Stimulated activated CD4-positive, alpha-beta T cell treated with anti-CD3 and anti-CD28 coated beads, Interleukin-2, amount 100 ng/mL, for 24 hours (primary cell): ENCODE measurements around the gene ZNF324B.
"Not testable (repeated sequence)": the region's sequence is repeated elsewhere in the genome, so short reads cannot be mapped to it uniquely, and the experiment has no call there.

Source experiments
- DNase-seq, 2 donors: peaks; one replicate each; pipeline ENCODE4 v3.0.0-alpha.2; 2020

ZNF324B gene

DNA sequence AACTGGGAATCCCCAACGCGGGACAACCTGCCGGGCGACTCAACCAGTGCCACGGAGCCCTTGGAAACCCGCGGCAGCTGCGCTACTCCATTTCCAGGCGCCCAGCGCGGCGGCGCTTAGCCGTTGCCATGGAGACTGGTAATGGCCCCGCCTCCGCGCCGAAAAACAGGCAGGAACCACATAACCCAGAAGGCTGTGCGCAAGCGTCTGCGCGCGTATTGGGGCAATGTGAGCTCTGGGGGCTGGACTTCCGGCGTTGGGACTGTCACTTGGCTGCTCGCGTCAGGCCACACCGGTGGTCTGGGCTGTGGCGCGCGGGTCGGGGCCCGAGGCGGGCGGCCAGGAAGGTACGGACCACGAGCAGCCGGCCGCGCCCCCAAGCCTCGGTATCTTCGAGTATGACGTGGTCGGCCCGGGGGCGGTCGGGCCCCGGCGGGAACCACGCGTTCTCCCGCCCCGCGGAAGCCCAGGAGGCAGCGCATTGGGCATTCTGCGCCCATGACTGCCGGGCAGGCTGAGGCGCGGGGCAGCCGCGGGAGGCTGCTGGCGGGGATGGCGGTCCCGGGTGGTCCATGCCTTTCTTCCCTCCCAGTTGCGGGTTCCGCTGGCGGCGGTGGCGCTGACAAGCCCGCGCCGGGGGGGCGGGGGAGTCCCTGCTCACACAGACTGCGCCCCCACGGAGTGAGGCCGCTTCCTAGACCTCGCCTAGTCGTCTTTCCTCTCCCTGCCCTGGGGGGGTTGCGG, at the start of gene ZNF324B:
ZNF324B (plus strand) TSS at position 265 of the 744 bp plus-strand sequence. CDS start 2,080 bp downstream, outside the sequence.
- peak; percentile 97 for DNase-seq

DNA sequence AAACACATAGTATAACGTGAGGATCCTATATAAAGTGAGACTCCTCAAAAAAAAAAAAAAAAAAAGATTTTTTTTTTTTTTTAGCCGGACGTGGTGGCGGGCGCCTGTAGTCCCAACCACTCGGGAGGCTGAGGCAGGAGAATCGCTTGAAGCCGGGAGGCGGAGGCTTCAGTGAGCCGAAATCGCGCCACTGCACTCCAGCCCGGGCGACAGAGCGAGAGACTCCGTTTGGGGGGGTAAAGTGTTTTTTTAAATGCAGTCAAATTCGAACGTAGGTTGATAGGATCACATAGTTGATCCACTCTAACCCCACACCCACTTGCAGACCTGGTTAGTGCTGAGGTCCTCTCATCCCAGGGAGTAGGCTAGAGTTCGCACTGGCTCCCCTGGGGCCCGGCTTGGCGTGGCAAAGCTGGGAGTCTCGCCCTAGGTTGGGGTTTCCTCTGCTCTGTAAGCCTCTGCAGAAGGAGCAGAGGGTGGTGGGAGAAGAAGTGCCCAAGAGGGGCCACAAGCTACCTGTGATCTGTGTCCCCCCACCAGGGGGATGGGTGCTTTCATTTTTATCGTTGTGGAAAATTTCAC, 49.5 kb upstream of the ZNF324B start:
- DNase-seq: no peak

DNA sequence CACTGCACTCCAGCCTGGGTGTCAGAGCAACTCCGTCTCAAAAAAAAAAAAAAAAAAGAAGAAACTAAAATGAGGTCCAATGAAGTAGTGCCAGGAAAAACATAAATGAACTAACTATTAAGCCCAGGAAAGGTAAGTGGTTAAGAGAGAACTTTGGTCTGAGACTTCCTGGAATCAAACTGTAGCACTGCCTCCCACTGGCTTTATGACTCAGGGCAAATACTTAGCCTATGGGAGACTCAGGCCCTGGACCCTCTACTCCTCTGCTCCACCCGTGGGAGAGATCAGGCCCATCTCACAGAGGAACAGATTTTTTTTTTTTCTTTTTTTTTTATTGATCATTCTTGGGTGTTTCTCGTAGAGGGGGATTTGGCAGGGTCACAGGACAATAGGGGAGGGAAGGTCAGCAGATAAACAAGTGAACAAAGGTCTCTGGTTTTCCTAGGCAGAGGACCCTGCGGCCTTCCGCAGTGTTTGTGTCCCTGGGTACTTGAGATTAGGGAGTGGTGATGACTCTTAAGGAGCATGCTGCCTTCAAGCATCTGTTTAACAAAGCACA, 47.4 kb upstream of the ZNF324B start:
- DNase-seq: not testable (repeated sequence)

DNA sequence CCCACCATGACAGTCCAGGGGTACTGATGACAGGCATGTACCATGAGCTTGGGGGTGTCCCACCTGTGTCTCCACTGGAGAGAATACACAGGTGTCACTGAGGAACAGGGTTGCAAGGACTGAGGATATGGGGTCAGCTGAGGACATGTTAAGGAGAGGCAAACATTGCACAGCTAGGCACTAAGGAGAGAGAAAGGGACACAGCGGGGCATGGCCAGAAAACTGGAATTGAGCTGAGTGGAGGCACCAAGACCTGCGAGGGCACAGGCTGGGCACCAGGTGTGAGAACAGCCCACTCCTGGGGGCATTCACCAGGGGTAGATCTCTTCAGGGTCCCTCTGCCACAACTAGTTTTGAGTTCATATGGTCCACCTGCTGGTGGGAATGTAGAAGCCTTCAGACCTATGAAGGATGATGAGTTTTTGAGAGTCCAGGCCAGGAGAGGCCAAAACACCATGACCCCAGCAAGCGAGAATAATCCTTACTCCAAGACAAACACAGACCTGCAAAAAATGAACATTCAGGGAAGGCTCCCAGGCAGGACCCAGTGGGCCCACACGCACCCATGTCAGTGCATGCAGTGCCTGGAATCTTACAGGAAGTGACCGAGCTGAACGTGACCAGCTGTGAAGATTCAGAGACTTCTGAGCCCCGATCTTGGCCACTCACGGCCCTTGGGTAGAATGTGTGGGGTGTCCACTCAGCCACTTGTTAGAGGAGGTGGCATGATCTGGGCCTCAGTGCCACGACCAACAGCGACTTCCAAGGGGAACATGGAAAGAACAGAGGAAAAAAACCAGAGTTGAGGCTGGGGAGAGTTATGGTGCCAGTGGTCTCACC, 44.4 kb upstream of the ZNF324B start:
- no peak for DNase-seq

DNA sequence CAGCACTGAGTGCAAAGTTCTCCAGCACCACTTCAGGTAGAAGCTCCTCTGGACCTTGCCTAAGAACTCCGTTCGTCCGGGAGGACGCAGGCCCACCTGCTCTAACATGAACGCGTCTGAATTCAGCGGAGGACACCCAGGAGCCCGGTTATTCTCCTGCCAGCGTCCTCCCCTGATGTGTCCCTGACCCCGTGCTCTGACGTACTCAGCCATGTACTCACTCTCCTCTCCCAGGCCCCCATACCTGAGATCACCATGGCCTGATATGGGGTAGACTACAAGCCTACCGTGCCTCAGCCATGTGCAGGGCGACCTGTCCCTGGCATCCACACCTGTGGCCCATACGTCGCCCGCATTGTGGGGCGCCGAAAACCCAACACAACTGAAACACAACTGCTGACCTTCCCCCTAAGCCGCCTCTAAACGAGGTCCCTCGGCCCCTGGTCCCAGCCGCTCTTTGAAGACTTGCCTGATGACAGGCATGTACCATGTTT, 43.7 kb upstream of the ZNF324B start:
- no peak for DNase-seq

DNA sequence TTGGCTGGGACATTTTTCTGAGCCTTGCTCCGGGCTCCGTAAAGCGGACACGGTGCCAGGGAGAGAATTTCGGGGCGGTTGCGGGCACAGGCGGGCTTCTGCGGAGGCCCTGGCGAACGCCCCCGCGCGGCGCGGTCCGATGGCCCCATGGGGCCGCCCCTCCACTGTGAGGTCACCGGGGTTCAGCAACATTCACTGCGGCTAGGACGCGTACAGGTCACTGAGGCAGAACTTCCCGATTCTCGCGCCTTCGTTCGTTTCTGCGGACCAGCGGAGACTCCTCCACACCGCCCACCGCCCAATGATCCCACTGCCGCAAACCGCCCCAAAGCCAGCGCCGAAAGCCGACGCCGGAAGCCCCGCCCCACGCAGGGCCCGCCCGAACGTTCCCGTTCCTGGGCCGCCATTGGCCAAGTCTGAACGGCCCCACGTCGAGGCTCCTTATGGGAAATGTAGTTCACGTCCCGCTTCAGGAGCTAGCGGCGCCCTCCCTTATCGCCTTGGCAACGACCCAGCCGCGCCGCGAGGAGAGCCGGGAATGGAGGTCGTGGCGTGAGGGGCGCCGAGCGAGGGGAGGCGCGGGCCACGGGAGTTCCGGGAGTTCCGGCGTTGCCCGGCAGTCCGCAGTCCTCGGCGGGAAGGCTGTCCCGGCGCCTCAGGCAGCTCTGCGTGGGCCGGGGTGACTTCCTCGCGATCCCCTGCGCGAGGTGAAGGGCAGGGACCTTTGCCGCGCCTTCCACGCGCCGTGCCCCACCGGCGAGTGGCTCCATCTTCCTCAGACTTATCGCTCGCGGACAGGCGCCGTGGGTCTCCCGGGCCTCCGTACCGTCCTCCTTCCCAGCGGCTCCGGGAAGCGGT, 43.0 kb upstream of the ZNF324B start, which contains the start of gene ZNF584:
ZNF584 (plus strand) TSS at position 498 of the 858 bp plus-strand sequence. CDS start 499 bp downstream, outside the sequence.
- peak; percentile 95 to 96 for DNase-seq

DNA sequence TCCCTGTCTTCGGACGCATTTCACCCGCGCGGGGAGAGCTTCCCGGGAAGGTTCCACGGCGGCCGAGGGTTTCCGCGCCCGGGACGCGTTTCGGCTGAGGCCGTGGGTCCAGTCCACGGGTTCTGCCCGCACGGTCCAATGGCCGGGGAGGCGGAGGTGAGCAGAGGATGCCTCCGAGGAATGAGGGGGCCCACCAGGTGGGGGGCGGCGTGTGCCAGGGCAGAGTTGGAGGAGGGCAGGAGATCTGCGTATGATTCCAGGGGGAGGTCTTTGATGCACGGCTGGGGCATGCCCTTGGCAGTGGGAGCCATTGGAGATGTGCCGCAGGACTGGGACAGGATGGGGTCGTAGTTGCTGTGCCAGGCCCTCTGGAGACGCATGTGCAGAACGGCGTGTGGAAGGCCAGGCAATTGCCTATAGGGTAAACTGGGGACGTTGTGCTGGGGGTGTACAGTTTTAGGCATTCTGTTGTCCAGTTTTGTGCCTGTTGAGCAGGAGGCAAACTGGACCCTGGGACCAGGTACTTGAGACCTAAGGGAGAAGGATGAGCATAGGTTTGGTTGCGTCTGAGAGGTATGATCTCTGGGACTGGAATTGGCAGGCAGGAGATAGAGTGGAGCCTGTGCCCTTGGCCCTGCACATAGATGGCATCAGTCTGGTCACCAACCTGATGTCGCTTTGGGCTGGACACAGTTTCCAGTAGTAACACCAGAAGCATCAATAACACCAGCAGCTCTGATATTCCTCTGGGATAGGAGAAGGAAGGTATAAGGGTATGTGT, 42.2 kb upstream of the ZNF324B start:
- DNase-seq: peak; percentile 40 to 51

DNA sequence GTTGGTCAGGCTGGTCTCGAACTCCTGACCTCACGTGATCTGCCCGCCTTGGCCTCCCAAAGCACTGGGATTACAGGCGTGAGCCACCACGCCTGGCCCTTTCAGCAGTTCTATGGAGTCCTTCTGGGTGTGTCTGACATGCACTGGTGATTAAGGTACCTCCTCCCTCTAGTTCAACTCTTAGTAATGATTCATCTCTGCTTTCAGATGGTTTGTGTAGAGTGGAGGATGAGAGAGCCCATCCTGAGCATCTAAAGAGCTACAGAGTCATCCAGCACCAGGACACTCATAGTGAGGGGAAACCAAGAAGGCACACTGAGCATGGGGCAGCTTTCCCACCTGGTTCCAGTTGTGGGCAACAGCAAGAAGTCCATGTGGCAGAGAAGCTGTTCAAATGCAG, 34.8 kb upstream of the ZNF324B start:
- no peak for DNase-seq

DNA sequence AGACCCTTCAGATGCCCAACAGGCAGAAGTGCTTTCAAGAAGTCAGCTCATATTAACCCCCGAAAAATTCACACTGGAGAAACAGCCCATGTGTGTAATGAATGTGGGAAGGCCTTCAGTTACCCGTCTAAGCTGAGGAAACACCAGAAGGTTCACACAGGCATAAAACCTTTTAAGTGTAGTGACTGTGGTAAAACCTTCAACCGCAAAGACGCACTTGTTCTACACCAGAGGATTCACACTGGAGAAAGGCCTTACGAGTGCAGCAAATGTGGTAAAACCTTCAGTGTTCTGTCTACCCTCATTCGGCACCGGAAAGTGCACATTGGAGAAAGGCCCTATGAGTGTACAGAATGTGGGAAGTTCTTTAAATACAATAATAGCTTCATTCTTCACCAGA, 34.4 kb upstream of the ZNF324B start:
- no peak for DNase-seq

DNA sequence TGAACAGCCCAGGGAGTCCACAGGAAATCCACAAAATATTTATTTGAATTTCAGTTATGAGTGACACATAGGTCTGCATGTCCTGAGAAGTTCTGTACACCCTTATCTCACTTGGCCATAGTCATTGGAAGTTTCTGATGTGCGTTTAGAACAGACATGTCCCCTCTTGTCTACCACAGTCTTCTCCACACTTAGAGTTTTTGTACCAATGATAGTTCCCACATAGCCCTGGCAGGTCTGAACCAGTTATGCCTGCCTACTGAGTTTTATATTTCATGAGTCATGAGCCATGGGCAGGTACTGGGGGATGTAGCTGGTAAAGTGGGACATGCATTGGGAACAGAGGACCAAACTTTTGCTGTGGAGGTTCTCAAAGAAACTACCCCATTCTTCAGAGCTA, 22.8 kb upstream of the ZNF324B start:
- no peak for DNase-seq

DNA sequence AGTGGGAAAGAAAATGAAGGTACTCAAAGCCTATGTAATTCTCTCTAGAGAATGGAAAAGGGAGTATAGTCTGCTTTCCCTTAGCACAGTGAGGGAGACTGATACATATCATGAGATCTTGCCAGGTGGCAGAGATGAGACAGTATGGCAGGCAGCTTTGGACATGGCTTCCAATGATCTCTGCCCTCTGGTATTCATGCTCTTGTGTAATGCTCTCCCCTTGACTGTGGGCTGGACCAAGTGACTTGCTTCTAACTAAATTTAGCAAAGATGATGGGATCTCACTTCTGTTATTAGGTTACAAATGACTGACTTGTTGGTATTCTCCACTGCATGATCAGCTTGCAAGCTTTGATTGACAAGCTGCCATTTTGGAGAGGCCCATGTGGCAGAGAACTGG, 21.7 kb upstream of the ZNF324B start:
- no peak for DNase-seq

DNA sequence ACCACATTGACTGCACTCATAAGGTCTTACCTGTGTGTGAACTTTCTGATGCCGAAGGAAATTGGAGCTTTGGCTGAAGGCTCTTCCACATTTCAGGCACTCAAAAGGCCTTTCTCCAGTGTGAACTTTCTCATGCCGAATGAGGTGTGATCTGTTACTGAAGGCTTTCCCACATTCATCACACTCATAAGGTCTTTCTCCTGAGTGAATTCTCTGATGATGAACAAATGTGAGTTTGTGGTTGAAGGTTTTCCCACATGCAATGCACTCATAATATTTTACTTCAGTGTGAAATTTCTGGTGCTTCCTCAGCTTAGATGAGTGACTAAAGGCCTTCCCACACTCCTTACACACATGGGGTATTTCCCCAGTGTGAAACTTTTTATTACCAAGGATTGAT, 17.2 kb upstream of the ZNF324B start:
- no peak for DNase-seq

DNA sequence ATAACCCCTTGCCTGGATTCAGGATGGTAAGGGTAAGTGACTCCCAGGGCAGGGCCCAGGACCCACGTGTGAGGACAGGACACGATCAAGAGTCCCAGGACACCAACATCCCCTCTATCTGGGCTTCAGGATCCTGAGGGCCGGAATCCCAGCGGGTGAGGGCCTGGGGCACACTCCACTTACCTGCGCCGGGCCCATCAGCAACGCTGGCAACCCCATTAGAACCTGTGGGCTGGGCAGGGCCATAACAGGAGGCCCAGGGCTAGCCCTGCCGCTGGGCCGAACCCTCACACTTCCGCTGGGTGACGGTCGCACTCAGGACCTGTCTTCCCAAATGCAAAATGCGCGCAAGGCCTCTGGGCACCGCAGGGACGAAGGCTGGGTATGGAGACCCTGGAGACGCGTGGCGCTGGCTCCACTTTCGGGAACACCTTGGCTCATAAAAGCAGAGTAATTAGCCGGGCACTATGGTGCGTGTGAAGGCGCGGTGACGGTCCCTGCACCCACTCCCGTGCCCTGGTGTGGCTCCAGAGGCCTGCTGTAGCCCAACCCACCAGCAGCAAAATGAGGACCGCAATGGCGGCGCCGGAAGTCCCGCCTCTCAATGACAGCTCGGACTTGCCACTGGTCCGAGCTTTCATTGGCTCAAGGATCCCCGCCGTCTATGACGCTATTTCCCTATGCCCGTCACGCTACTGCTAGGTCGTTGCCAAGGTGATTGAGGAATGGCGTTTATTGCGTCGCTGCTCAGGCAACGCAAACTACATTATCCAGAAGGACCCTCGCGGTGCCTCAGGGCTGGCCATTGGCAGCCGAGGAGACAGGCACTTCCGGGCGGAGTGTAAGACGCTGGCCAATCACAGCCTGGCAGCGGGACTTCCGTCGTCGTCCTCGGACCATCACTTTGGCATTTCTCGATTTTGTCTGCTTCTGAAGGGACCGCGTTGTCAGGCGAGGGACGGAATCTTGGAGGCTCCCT, 11.6 kb upstream of the ZNF324B start, which contains the start of gene ZNF132:
ZNF132 (minus strand) TSS at position 578 of the 979 bp plus-strand sequence; CDS start at position 246, 332 bp downstream.
- peak; percentile 90 to 92 for DNase-seq

DNA sequence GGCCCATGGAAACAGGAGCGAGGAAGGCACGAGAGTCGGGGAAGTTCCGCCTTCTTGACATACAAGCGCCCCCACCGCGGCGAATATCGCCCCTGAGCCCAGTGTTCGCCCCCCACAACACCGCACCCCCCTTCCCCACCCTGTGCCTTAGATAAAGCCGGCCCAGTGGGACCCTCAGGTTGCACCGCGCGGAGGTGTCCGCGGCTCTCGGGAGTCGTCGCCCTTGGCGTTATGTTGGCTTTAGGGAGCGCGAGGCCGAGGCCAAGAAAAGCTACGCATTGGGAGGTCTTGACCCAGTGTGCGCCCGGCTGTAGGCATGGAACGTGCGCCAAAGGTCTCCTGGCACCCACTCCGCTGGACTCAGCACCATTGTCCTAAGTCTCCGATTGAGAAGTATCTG, 10.9 kb upstream of the ZNF324B start:
- DNase-seq: no peak

DNA sequence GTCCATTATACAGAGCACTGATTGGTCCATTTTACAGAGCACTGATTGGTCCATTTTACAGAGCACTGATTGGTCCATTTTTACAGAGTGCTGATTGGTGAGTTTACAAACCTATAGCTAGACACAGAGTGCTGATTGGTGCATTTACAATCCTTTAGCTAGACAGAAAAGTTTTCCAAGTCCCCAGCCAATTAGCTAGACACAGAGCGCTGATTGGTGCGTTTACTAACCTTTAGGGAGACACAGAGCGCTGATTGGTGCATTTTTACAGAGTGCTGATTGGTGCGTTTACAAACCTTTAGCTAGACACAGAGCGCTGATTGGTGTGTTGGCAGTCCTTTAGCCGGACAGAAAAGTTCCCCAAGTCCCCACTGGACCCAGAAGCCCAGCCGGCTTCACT, 8.4 kb upstream of the ZNF324B start:
- DNase-seq: not testable (repeated sequence)

DNA sequence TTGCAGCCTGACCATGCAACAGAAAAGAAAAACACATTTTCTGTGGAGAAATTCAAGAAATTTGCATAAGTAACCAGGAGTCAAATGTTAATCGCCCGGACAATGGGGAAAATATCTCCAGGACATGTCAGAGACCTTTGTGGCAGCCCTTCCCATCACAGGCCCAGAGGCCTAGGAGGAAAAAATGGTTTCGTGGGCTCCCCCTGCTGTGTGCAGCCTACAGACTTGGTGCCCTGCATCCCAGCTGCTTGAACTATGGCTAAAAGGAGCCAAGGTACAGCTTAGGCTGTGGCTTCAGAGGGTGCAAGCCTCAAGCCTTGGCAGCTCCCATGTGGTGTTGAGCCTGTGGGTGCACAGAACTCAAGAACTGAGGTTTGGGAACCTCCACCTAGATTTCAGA, 2.6 kb upstream of the ZNF324B start:
- not testable (repeated sequence) for DNase-seq

DNA sequence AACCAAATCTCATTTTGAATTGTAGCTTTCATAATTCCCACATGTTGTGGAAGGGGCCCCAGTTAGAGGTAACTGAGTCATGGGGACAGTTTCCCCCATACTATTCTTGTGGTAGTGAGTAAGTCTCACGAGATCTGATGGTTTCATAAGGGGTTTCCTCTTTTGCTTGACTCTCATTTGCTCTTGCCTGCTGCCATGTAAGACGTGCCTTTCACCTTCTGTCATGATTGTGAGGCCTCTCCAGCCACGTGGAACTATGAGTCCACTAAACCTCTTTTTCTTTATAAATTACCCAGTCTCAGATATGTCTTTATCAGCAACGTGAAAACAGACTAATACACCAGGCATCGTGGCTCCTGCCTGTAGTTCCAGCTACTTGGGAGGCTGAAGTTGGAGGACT, 1.4 kb upstream of the ZNF324B start:
- not testable (repeated sequence) for DNase-seq

DNA sequence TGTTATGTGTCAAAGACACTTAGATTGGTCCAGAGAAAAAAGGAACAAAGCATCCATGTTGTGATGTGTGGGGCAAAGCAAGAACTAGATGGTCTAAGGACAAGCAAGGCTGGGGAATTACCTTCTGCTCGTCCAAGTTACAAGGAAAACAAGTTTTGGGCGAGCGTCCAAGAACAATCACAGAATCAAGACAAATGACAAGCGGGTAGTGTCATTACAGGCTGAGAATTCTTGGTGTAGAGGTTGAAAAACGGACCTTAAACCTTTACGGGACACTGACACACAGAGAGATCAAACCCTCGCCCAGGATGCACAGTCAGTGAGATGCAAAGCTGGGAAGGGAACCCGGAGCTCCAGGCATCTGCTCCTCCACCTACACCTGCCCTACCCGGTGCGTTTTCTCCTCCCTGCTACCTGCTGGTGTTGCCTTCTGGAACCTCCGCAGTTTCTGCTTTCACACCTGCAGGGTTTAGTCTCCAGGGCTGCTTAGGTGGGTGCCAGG, 515 bp upstream of the ZNF324B start:
- DNase-seq: no peak

DNA sequence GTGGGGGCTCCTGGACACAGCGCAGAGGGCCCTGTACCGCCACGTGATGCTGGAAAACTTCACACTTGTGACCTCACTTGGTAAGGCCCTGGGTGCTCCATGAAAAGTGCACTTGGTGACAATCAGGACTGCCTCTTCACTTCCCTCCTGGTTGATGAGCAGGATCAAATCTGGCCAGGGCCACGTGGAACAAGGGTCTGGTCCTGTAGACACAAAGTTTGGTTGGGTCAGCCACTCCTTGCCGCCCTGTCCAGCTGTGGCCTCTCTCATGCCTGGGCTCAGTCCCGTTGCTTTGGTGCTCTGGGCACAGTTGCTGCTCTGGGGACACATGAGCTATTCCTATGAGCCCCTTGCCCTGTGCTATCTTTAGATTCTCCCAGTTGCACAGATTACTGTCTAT, 2.3 kb downstream of the ZNF324B start:
- no peak for DNase-seq

DNA sequence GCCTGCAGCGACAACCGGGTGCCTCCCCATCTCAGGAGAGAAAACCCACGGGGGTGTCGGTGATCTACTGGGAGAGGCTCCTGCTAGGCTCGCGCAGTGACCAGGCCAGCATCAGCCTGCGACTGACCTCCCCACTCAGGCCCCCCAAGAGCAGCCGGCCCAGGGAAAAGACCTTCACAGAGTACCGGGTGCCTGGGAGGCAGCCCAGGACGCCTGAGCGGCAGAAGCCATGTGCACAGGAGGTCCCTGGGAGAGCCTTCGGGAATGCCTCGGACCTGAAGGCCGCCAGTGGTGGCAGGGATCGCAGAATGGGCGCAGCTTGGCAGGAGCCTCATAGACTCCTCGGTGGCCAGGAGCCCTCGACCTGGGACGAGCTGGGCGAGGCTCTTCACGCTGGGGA, 3.9 kb downstream of the ZNF324B start:
- no peak for DNase-seq
